ENCODE measurements around the gene TEAD1. TPM values are rescaled to one million over a fixed set of nuclear protein-coding genes. Genes with fewer than 3 reads are reported as not detected.

TEAD1 gene
- total RNA-seq, 1 donor from 2014 or later, result 154 TPM

DNA sequence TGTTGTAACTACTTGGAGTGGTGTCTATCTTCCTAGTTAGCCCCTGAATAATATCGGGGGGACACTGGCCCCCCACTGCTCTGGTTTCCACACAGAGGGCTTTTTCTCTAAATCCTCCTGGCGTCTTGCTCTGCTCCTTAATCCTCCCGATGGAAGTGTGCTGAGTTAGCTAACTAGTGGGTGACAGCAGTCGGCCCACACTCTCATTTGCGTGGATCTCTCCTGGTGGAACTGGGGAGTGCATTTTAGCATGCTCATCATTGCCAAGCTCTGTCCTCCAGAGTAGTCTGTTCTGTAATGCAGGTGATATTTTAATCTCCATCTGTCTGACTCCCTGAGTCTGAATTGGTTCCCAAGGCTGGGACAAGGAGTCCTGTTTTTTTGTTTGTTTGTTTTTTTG lies 288.8 kb downstream of the TEAD1 start:
- H3K27ac Mint-ChIP-seq (ENCODE audit: unreplicated experiment), result no peak overlapping the region
- no peak for DNase-seq (ENCODE audit: extremely low spot score, unreplicated experiment)
- H3K4me1 Mint-ChIP-seq (ENCODE audit: unreplicated experiment), result peaks cover 2% of the 10 kb centered on the region
- no peaks in the 10 kb centered on the region for H3K36me3 Mint-ChIP-seq (ENCODE audit: unreplicated experiment)
- peaks cover 53% of the 10 kb centered on the region for H3K27me3 Mint-ChIP-seq (ENCODE audit: unreplicated experiment)
- no peak overlapping the region for H3K4me3 Mint-ChIP-seq (ENCODE audit: unreplicated experiment)
- no peaks in the 10 kb centered on the region for H3K9me3 Mint-ChIP-seq (ENCODE audit: unreplicated experiment)
- TF ChIP-seq, protein P1, sequence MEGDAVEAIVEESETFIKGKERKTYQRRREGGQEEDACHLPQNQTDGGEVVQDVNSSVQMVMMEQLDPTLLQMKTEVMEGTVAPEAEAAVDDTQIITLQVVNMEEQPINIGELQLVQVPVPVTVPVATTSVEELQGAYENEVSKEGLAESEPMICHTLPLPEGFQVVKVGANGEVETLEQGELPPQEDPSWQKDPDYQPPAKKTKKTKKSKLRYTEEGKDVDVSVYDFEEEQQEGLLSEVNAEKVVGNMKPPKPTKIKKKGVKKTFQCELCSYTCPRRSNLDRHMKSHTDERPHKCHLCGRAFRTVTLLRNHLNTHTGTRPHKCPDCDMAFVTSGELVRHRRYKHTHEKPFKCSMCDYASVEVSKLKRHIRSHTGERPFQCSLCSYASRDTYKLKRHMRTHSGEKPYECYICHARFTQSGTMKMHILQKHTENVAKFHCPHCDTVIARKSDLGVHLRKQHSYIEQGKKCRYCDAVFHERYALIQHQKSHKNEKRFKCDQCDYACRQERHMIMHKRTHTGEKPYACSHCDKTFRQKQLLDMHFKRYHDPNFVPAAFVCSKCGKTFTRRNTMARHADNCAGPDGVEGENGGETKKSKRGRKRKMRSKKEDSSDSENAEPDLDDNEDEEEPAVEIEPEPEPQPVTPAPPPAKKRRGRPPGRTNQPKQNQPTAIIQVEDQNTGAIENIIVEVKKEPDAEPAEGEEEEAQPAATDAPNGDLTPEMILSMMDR (IDR thresholded peaks at IDR 0.05), result no peak

DNA sequence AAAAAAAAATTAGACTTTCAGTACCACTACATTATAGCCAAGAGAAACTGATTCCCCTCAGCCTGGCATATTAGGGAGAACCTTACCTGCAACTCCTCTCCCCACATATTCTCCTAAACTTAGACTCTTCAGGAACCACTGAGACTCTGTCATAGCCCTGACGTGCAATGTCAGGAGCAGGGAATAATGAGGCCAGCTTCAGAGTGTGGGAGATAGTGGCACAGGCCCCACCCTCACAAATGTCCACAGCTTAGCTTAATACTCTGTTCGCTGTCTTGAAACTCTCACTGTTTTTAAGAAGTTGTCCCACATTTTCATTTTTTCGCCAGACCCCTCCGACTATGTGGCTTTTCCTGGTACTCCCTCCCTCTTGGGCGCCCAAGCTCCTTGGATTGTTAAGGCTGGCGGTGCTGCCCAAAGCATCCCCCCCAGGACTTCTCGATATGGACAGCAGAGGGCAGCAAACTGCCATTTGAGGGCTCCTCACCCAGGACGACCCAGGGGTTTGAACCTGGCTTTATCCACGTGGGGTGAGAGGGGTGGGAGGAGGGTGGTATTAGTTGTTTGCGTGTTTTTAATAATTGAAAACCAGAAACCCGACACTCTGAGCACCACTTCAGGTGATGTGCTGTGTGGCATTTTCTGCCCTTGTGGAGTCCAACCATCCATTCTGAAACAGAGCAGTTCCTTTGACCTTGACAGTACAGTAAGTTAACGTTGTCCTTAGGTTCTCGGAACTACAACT lies 289.7 kb downstream of the TEAD1 start:
- DNase-seq (ENCODE audit: extremely low spot score, unreplicated experiment), result peak; percentile 87
- Mint-ChIP-seq H3K4me3 (ENCODE audit: unreplicated experiment) (no peak overlapping the region), H3K27me3 (ENCODE audit: unreplicated experiment) (peaks cover 50% of the 10 kb centered on the region), H3K36me3 (ENCODE audit: unreplicated experiment) (no peaks in the 10 kb centered on the region), H3K9me3 (ENCODE audit: unreplicated experiment) (no peaks in the 10 kb centered on the region), H3K4me1 (ENCODE audit: unreplicated experiment) (peaks cover 4% of the 10 kb centered on the region), H3K27ac (ENCODE audit: unreplicated experiment) (no peak overlapping the region)
- TF ChIP-seq, protein P1 (IDR thresholded peaks at IDR 0.05), result peak; percentile 96

DNA sequence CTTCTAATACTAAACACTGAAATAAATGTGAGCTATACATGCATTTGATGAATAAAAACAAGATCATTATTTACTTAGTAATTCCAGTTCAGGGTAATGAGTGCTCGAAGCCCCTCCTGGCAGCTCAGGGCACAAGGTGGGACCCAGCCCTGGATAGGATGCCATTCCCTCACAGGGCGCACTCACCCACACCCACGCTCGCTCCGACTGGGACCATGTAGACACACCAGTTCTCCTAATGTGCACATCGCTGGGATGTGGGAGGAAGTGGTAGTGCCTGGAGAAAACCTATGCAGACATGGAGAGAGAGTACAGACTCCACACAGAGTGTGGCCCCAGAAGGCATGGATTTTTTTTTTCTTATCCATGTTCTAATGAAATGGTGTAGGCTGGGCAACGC lies 290.4 kb downstream of the TEAD1 start:
- TF ChIP-seq, protein P1 (IDR thresholded peaks at IDR 0.05), result no peak
- H3K9me3 Mint-ChIP-seq (ENCODE audit: unreplicated experiment), result no peaks in the 10 kb centered on the region
- DNase-seq (ENCODE audit: extremely low spot score, unreplicated experiment), result no peak
- no peak overlapping the region for H3K27ac Mint-ChIP-seq (ENCODE audit: unreplicated experiment)
- peaks cover 49% of the 10 kb centered on the region for H3K27me3 Mint-ChIP-seq (ENCODE audit: unreplicated experiment)
- H3K36me3 Mint-ChIP-seq (ENCODE audit: unreplicated experiment), result no peaks in the 10 kb centered on the region
- H3K4me1 Mint-ChIP-seq (ENCODE audit: unreplicated experiment), result peaks cover 4% of the 10 kb centered on the region
- no peak overlapping the region for H3K4me3 Mint-ChIP-seq (ENCODE audit: unreplicated experiment)

DNA sequence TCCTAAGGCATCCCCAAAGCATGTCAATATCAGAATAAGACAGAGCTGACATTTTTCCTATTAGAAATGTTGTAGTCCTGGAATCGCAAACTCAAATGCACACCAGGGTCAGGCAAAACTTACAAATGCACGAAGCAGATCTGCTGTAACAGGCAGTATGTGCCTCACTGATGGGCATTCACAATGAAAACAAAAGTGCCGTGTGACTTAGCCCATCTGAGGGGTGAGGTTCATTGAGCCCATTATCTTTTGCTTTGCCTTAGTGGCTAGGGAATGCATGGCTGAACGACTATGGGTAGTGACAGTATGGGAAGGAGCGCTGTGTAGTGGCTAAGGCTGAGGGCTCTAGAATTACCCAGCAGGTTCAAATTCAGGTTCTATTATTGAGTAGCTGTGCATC lies 291.8 kb downstream of the TEAD1 start:
- H3K4me1 Mint-ChIP-seq (ENCODE audit: unreplicated experiment), result peaks cover 4% of the 10 kb centered on the region
- no peak overlapping the region for H3K4me3 Mint-ChIP-seq (ENCODE audit: unreplicated experiment)
- TF ChIP-seq, protein P1 (IDR thresholded peaks at IDR 0.05), result no peak
- H3K27ac Mint-ChIP-seq (ENCODE audit: unreplicated experiment), result no peak overlapping the region
- H3K36me3 Mint-ChIP-seq (ENCODE audit: unreplicated experiment), result no peaks in the 10 kb centered on the region
- no peaks in the 10 kb centered on the region for H3K9me3 Mint-ChIP-seq (ENCODE audit: unreplicated experiment)
- peaks cover 46% of the 10 kb centered on the region for H3K27me3 Mint-ChIP-seq (ENCODE audit: unreplicated experiment)
- DNase-seq (ENCODE audit: extremely low spot score, unreplicated experiment), result no peak

DNA sequence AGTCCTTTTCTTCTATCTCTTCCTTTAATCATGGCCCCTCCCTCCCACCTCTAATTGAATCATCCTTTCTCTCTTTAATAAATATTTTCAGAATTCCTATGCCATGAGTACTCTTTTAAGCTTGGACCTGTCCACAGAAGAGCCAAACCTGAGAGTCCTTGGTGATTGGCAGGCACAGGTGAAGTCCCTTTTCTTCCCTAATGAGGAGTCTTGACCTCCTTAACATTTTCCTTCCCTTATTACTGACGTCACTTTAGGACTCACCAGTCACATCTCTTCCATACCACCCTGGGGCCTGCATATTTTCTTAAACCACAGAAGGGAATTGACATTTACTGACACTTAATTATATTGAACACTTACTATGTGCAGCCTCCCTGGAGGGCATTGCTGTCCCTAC lies 293.9 kb downstream of the TEAD1 start:
- Mint-ChIP-seq H3K27me3 (ENCODE audit: unreplicated experiment) (peaks cover 48% of the 10 kb centered on the region), H3K27ac (ENCODE audit: unreplicated experiment) (no peak overlapping the region), H3K4me3 (ENCODE audit: unreplicated experiment) (no peak overlapping the region), H3K9me3 (ENCODE audit: unreplicated experiment) (no peaks in the 10 kb centered on the region), H3K4me1 (ENCODE audit: unreplicated experiment) (peaks cover 4% of the 10 kb centered on the region), H3K36me3 (ENCODE audit: unreplicated experiment) (no peaks in the 10 kb centered on the region)
- no peak for DNase-seq (ENCODE audit: extremely low spot score, unreplicated experiment)
- TF ChIP-seq, protein P1 (IDR thresholded peaks at IDR 0.05), result no peak
